Suprapubic skin (tissue), 4 donors: Measurements from ENCODE around the gene MOB3B. TPM values are rescaled to one million over a fixed set of nuclear protein-coding genes. Genes with fewer than 3 reads are reported as not detected.

Source experiments
- DNase-seq, 2 donors: peaks; one replicate each; pipeline ENCODE4 v3.0.0-alpha.2; 2019; ENCODE audit warnings: low spot score in 2 of 2
- H3K27ac ChIP-seq: fragments of 200-600 bp; sonication (generic); one replicate; pipeline ENCODE4 v1.5.1; 2019
- H3K27me3 ChIP-seq: fragments of 200-600 bp; sonication (generic); one replicate; pipeline ENCODE4 v1.5.1; 2019
- H3K36me3 ChIP-seq: fragments of 200-600 bp; sonication (generic); one replicate; pipeline ENCODE4 v1.5.1; 2019
- H3K4me1 ChIP-seq: fragments of 200-600 bp; sonication (generic); one replicate; pipeline ENCODE4 v1.5.1; 2019
- H3K4me3 ChIP-seq: fragments of 200-600 bp; sonication (generic); one replicate; pipeline ENCODE4 v1.5.1; 2019; ENCODE audit warnings: mild to moderate bottlenecking
- H3K9me3 ChIP-seq: fragments of 200-600 bp; sonication (generic); one replicate; pipeline ENCODE4 v1.5.1; 2019
- CTCF ChIP-seq, 2 donors: fragments of 200-600 bp in 1 of 2; fragments of 450-650 bp in 1 of 2; sonication (generic) in 1 of 2; IDR thresholded peaks; one replicate each; pipeline ENCODE4 v1.5.1; 2016 to 2019; ENCODE audit warnings: antibody characterized with exemption in 2 of 2, mild to moderate bottlenecking in 1 of 2, moderate library complexity in 1 of 2
- EP300 ChIP-seq: sonication (generic); formaldehyde crosslinking; IDR thresholded peaks from one replicate; pipeline ENCODE4 v1.6.1; 2017; ENCODE audit warnings: antibody characterized with exemption
- POLR2A ChIP-seq, 2 donors: fragments of 450-650 bp; IDR thresholded peaks; one replicate each; pipeline ENCODE4 v1.6.1; 2017; ENCODE audit warnings: antibody characterized with exemption in 2 of 2, mild to moderate bottlenecking in 2 of 2, moderate library complexity in 2 of 2
- POLR2AphosphoS5 ChIP-seq, 3 donors: sonication (generic); formaldehyde crosslinking; IDR thresholded peaks; one replicate each; pipeline ENCODE4 v1.6.1; 2017; ENCODE audit warnings: antibody characterized with exemption in 3 of 3
- WGBS: methylation state at CpG from one replicate; pipeline ENCODE4 v1.1.5; 2018; 5-methylcytosine and 5-hydroxymethylcytosine counted together
- total RNA-seq, 4 donors: library from RNA; depleted of rRNA; stranded (reverse); fragments of >200 nt; gene quantifications; one replicate each; pipeline ENCODE4 v1.1.0, GENCODE V29; 2016

The MOB3B gene
- total RNA-seq, 4 donors from 2014 or later: 8.2 to 21.5 (median 10.9) TPM

GRCh38 chr9:27495480-27496134, 34.0 kb downstream of the MOB3B start:
- 49% methylated on average over 3 of the region's 3 CpGs for WGBS
- peaks cover 36% of the 10 kb centered on the region for H3K4me1 ChIP-seq
- H3K27me3 ChIP-seq: no peaks in the 10 kb centered on the region
- no peaks in the 10 kb centered on the region for H3K36me3 ChIP-seq
- H3K9me3 ChIP-seq: no peaks in the 10 kb centered on the region
- H3K4me3 ChIP-seq: no peak overlapping the region
- TF ChIP-seq POLR2AphosphoS5 (IDR thresholded peaks at IDR 0.05): no peak
- DNase-seq: no peak
- H3K27ac ChIP-seq: no peak overlapping the region

- Histone ChIP-seq H3K27me3 (no peaks in the 10 kb centered on the region), H3K27ac (no peak overlapping the region), H3K4me1 (peaks cover 12% of the 10 kb centered on the region), H3K36me3 (no peaks in the 10 kb centered on the region), H3K4me3 (no peak overlapping the region), H3K9me3 (no peaks in the 10 kb centered on the region)
- no peak for DNase-seq
- WGBS: 43% methylated on average over 1 of the region's 1 CpG
- no peak for TF ChIP-seq EP300
- TF ChIP-seq POLR2A (IDR thresholded peaks at IDR 0.05): no peak
- no peak for TF ChIP-seq POLR2AphosphoS5 (IDR thresholded peaks at IDR 0.05)
- no peak for TF ChIP-seq CTCF (IDR thresholded peaks at IDR 0.05)
Observed at GRCh38 chr9:27491154-27491553, 38.5 kb downstream of the MOB3B start.

- Histone ChIP-seq H3K27ac (no peak overlapping the region), H3K36me3 (no peaks in the 10 kb centered on the region), H3K4me1 (no peaks in the 10 kb centered on the region), H3K4me3 (no peak overlapping the region), H3K9me3 (no peaks in the 10 kb centered on the region), H3K27me3 (no peaks in the 10 kb centered on the region)
- TF ChIP-seq CTCF (IDR thresholded peaks at IDR 0.05): no peak
- no peak for TF ChIP-seq EP300
- no peak for TF ChIP-seq POLR2A (IDR thresholded peaks at IDR 0.05)
- no peak for TF ChIP-seq POLR2AphosphoS5 (IDR thresholded peaks at IDR 0.05)
- DNase-seq: no peak
- 85% methylated on average over 5 of the region's 5 CpGs for WGBS
Observed at GRCh38 chr9:27489087-27489876, 40.3 kb downstream of the MOB3B start.

GRCh38 chr9:27487927-27488326, 41.7 kb downstream of the MOB3B start:
- no peak overlapping the region for H3K4me3 ChIP-seq
- WGBS: 87% methylated on average over 1 of the region's 1 CpG
- H3K27ac ChIP-seq: no peak overlapping the region
- no peak for DNase-seq
- H3K9me3 ChIP-seq: no peaks in the 10 kb centered on the region
- TF ChIP-seq EP300 (no peak), CTCF (IDR thresholded peaks at IDR 0.05) (no peak), POLR2AphosphoS5 (IDR thresholded peaks at IDR 0.05) (no peak), POLR2A (IDR thresholded peaks at IDR 0.05) (no peak)
- H3K36me3 ChIP-seq: no peaks in the 10 kb centered on the region
- no peaks in the 10 kb centered on the region for H3K27me3 ChIP-seq
- H3K4me1 ChIP-seq: no peaks in the 10 kb centered on the region

- H3K36me3 ChIP-seq: no peaks in the 10 kb centered on the region
- no peak for DNase-seq
- 61% methylated on average over 5 of the region's 5 CpGs for WGBS
- H3K27me3 ChIP-seq: no peaks in the 10 kb centered on the region
- TF ChIP-seq CTCF (IDR thresholded peaks at IDR 0.05) (no peak), POLR2A (IDR thresholded peaks at IDR 0.05) (no peak), POLR2AphosphoS5 (IDR thresholded peaks at IDR 0.05) (no peak), EP300 (no peak)
- no peak overlapping the region for H3K4me3 ChIP-seq
- no peak overlapping the region for H3K27ac ChIP-seq
- no peaks in the 10 kb centered on the region for H3K9me3 ChIP-seq
- no peaks in the 10 kb centered on the region for H3K4me1 ChIP-seq
Observed at GRCh38 chr9:27487128-27487640, 42.4 kb downstream of the MOB3B start.
